ENCODE measurements around the gene CERK. TPM values are rescaled to one million over a fixed set of nuclear protein-coding genes. Genes with fewer than 3 reads are reported as not detected.

CERK gene
- total RNA-seq, 1 donor from 2014 or later: 50.7 TPM

DNA sequence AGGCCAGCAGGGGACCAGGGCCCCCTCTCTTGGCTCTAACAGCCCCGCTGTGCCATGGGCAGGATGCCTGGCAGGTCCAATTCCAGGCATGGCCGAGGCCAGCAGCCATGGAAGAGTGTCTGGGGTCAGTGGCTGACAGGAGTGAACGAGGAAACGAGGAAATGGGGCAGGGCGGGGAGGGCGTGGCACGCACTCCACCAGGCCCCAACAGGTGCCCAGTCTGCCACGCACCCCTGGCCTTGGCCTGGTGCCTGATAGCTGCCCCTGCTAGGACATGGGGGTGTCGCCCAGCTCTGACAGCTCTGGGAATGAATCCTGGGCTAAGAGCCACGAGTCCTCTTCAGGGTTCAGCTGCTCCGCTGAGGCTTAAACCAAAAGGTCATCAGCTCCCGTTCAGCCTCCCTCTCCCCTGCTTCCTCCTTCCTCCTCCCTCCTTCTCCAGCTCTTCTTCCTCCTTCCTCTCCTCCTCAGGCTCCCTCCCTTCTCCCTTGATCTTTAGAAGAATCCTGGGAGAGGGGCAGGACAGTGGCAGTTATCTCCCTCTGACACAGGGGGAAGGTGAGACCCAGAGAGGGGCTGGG, 12.9 kb upstream of the CERK start:
- no peak overlapping the region for H3K4me3 Mint-ChIP-seq
- TF ChIP-seq, protein P1, sequence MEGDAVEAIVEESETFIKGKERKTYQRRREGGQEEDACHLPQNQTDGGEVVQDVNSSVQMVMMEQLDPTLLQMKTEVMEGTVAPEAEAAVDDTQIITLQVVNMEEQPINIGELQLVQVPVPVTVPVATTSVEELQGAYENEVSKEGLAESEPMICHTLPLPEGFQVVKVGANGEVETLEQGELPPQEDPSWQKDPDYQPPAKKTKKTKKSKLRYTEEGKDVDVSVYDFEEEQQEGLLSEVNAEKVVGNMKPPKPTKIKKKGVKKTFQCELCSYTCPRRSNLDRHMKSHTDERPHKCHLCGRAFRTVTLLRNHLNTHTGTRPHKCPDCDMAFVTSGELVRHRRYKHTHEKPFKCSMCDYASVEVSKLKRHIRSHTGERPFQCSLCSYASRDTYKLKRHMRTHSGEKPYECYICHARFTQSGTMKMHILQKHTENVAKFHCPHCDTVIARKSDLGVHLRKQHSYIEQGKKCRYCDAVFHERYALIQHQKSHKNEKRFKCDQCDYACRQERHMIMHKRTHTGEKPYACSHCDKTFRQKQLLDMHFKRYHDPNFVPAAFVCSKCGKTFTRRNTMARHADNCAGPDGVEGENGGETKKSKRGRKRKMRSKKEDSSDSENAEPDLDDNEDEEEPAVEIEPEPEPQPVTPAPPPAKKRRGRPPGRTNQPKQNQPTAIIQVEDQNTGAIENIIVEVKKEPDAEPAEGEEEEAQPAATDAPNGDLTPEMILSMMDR (IDR thresholded peaks at IDR 0.05; ENCODE audit: unreplicated experiment): no peak
- H3K4me1 Mint-ChIP-seq: peaks cover 9% of the 10 kb centered on the region
- no peaks in the 10 kb centered on the region for H3K36me3 Mint-ChIP-seq
- no peaks in the 10 kb centered on the region for H3K9me3 Mint-ChIP-seq
- H3K27me3 Mint-ChIP-seq (ENCODE audit: low read depth): peaks cover 15% of the 10 kb centered on the region
- no peak overlapping the region for H3K27ac Mint-ChIP-seq
- no peak for DNase-seq (ENCODE audit: low spot score in 2 of 2, unreplicated experiment in 2 of 2)

DNA sequence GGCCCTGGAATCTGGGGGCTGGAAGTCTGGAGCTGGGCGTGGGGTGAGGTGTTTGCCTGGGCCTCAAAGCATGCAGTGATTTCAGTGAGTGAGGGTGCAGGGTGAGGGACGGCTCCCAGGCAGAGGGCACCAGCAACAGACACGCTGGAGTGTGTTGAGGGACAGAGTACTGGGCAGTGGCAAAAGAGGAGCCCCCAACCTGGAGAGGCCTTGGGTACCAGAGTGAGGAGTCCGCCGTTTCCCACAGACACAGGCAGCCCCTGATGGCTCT, 12.4 kb upstream of the CERK start:
- H3K36me3 Mint-ChIP-seq: no peaks in the 10 kb centered on the region
- peaks cover 9% of the 10 kb centered on the region for H3K4me1 Mint-ChIP-seq
- TF ChIP-seq, protein P1 (IDR thresholded peaks at IDR 0.05; ENCODE audit: unreplicated experiment): no peak
- H3K4me3 Mint-ChIP-seq: no peak overlapping the region
- H3K27me3 Mint-ChIP-seq (ENCODE audit: low read depth): peaks cover 15% of the 10 kb centered on the region
- no peak overlapping the region for H3K27ac Mint-ChIP-seq
- DNase-seq (ENCODE audit: low spot score in 2 of 2, unreplicated experiment in 2 of 2): no peak
- H3K9me3 Mint-ChIP-seq: no peaks in the 10 kb centered on the region

DNA sequence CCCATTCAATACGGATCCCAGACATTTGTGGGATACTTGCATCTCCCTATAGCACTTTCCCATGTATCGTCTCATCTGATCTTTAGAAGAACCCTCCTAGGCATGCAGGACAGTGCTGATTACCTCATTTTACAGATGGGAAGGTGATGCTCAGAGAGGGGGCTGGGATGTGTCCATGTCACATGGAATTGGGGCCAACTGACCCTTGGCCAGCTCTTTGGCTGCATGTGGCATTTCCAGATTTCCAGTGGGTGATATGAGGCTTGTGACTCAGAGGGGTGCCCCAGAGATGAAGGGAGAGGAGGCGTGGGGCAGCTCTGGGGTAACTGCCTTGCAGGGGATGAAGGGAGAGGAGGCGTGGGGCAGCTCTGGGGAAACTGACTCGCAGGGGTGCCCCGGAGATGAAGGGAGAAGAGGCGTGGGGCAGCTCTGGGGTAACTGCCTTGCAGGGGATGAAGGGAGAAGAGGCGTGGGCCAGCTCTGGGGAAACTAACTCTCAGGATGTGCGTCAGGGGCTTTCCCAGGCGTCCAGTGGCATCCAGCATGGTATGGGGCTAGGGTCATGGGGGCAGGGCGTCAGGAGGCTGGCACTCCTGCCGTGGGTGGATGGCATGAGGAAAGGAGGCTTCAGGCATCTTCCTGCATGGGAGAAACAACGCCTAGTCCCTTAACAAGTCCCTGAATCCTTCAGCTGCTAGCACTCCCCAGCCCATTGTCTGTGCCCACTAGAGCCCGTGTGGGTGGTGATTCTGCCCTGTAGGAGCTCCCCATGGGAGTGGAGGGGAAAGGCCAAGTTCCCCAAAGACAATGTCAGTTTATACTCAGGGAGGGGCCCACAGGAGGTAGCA, 11.9 kb upstream of the CERK start:
- H3K27ac Mint-ChIP-seq: peak overlapping the region; percentile 36

DNA sequence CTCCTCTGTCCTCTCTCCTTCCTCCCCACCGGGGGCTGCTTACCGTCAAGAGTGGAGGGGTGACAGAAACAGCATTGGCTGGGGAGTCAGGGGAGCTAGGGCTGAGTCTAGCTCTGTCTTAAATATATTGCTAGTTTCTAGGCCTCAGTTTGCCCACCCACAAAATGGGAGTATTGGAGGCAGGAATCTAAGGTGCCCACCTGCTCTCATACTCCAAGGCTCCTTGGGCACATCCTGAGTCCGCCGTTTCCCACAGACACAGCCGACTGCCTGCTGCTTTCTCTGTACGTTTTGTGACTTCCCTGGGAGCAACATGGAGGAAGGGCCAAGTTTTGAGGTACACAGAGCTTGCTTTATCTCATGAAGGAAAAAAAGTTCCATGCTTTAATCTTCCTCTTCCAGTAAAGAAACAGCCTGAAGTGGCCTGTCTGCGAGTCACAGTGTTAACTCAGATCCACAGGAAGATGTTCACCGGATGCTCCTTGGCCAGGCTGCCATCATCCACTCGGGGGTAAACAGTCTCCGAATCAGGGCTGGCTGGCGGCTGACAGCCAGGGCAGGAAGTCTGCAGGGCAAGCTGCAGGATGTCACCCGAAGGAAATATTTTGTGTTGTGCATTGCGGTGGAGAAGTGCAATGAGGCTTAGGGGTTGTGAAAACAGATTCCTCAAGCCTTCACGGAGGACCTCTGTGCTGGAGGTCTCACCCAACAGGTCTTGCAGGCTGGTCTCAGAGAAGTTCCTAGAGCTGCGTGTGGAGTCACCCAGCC, 11.0 kb upstream of the CERK start:
- no peak for DNase-seq (ENCODE audit: low spot score in 2 of 2, unreplicated experiment in 2 of 2)
- Mint-ChIP-seq H3K36me3 (no peaks in the 10 kb centered on the region), H3K4me3 (no peak overlapping the region), H3K27me3 (ENCODE audit: low read depth) (peaks cover 15% of the 10 kb centered on the region), H3K4me1 (peaks cover 9% of the 10 kb centered on the region), H3K27ac (no peak overlapping the region), H3K9me3 (no peaks in the 10 kb centered on the region)
- TF ChIP-seq, protein P1 (IDR thresholded peaks at IDR 0.05; ENCODE audit: unreplicated experiment): no peak

More for the DNA sequence above, 11.9 kb upstream of the CERK start:
- H3K36me3 Mint-ChIP-seq: no peaks in the 10 kb centered on the region
- H3K9me3 Mint-ChIP-seq: no peaks in the 10 kb centered on the region
- H3K4me3 Mint-ChIP-seq: no peak overlapping the region
- TF ChIP-seq, protein P1 (IDR thresholded peaks at IDR 0.05; ENCODE audit: unreplicated experiment): no peak
- peaks cover 9% of the 10 kb centered on the region for H3K4me1 Mint-ChIP-seq
- H3K27me3 Mint-ChIP-seq (ENCODE audit: low read depth): peaks cover 15% of the 10 kb centered on the region
- no peak for DNase-seq (ENCODE audit: low spot score in 2 of 2, unreplicated experiment in 2 of 2)

DNA sequence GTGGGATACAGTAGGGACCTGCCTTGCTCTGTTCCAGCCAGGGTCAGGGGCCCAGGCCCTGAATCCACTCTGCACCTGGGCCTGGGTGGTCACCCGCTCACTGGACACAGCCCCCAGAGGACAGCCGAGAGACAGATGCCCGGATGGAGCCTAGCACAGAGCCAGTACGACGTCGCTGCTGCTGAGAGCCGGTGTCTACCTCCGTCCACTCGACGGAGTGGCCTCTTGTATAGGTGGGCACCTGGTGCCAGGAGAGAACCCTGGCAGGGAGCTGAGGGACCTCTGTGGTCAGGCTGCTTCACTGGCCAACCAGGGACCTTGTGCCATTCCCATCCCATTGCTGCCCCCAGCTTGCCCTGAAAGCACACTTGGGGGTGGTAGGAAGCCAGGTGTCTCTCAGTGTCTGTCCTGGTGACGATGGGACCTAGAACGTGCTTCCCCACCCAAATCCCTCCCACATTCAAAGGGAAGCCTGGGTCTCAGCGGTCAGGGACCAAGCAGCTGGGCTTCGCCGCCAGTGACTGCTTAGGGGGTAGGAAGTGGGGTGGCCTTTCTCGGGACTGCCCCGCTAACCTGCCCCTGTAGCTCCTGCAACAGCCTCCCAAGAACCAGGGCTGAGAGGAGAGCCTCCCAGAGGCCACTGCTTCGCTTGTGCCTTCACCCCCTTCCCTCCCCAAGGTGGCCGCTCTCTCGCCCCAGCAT, 10.3 kb upstream of the CERK start:
- Mint-ChIP-seq H3K27ac (no peak overlapping the region), H3K9me3 (no peaks in the 10 kb centered on the region), H3K36me3 (no peaks in the 10 kb centered on the region), H3K27me3 (ENCODE audit: low read depth) (peaks cover 15% of the 10 kb centered on the region), H3K4me3 (no peak overlapping the region), H3K4me1 (peaks cover 9% of the 10 kb centered on the region)
- DNase-seq (ENCODE audit: low spot score in 2 of 2, unreplicated experiment in 2 of 2): no peak
- TF ChIP-seq, protein P1 (IDR thresholded peaks at IDR 0.05; ENCODE audit: unreplicated experiment): no peak

Data from mesothelial cell of epicardium (in vitro differentiated cells).